Right hindlimb (tissue), 1 donor: ENCODE measurements around the gene EMP1.
A peak's percentile ranks its signal among the peaks of the same experiment; 100 is the strongest.

Experiments
- DNase-seq: peaks from one replicate; pipeline ENCODE4 v3.0.0-alpha.2; 2018

EMP1 gene

DNA sequence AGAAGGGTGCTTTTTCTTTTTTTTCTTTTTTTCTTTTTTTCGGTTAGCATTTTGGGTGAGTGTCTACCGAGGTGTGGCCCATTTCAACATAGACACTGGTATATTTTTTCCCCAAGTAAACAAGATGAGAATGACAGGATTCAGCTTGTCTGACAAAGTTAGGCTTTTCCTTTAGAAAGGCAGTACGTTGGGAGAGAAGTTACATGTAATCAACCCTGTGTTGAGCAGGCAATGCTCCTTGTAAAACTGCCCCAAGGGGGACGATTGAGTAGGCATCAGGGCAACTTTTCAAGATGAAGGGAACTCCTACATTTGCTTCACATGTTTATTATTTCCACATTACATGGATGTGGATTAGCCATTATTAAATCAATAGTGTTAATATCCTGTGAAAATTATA is 1.7 kb downstream of the EMP1 start:
- DNase-seq, result no peak

DNA sequence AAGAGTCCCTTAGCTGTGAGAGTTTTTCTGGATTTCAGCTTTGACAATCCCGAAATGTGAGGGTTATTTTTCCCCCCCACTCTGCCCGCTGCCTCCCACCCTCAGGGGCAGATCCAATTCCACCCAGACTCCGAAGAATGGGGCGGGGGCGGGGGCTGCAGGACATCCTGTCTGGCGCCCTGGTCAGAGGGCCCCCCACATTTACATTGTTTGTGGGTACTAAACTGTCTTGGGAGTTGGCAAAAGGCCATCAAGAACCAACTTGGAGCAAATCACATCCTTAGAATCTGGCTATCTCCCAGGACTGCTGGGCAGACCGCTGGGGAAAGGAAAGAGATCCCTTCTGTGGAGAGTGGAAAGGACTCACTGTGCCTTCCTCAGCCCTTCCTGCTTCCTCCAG is 2.4 kb downstream of the EMP1 start:
- DNase-seq, result peak; percentile 72

DNA sequence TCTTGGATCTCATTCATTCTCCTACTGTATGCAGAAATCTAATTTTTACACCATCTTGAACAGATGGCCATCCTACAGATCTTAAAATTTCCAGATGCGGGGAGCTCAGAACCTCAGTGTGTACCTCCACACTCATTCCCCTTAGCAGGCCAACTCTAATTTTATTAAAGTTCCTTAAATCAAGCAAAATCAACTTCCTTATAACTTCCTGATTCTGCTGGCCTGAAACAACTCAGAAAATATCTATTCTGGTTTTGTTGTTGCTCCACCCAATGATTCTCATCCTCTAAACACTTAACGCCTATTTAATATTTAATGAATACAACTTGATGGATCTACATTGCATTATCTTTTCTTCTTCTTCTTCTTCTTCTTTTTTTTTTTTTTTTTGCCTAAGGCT is 3.1 kb downstream of the EMP1 start:
- DNase-seq, result no peak

DNA sequence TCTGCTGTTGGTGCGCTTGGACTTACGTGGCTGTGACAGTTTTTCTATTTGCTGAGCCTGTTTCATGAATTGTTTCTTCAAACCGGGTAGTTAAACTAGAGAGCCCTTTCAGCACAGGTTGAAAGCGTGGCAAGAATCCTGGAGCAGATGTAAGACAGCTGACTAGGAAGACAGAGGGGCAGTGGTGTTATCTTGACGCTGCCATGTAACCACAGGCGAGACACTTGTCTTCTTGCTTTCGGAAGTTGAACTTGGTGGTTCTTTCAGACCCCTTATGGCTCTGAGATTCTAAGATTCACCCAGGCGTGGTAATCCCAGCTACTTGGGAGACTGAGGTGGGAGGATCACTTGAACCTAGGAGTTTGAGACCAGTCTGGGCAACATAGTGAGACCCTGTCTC is 4.3 kb downstream of the EMP1 start:
- no peak for DNase-seq

DNA sequence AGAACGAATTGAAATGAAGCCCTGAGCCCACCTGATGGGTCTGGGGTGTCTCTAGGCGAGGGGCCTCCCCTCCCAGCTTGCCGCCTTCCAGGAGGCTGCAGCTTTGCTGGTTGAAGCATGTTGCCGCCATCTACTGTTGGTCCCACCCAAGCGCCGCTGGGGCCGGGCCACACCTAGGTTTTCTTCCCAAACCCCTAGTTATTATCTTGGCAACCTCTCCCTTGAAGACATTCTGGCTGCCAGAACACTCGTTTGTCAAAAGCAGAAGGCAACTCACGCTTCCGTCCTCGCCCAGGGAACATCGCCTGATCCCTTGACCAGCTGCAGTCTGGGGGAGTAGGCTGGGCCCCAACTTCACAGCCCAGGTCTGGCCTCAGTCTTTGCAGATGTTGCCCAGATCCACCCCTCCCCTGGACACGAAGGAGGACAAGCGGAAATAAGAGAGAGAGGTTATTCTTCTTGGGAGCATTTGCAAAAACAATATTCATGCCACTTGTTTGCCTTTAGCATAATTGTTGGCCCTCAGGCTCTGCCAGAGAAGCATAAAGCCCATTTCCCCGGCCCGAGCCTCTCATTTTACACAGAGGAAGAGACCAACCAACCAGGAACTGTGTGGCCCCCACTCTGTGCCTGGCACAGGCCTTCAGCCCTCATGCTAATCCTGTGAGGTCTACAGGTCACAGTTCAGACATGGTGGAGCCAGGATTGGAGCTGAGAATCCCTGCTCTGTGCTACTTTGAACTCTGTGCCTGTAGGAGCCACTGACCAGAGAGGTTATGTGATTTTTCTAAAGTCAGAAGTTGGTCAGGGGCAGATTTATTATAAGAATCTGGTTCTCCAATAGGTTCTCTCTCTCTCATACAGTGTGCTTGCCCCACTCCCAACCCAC is 6.8 kb downstream of the EMP1 start:
- DNase-seq, result peak; percentile 80

DNA sequence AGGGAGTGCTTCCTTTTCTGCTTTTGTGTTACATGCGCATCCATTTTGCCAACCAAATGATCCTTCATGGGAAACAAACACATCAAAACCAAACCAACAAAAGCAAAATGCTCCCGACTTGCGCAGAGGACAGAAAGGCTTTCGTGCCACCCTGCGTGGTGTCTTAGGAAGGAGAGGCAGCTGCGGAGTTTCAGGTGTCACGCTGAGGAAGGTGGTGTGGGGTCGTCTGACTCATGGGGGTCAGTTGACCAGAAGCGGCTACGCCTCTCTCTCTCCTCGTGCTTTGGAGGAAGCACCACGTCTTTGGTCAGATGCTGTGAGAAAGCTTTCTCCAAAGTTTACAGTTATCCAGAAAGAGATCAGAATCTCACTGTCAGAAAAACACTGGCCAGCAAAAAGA is 7.9 kb downstream of the EMP1 start:
- DNase-seq, result no peak

DNA sequence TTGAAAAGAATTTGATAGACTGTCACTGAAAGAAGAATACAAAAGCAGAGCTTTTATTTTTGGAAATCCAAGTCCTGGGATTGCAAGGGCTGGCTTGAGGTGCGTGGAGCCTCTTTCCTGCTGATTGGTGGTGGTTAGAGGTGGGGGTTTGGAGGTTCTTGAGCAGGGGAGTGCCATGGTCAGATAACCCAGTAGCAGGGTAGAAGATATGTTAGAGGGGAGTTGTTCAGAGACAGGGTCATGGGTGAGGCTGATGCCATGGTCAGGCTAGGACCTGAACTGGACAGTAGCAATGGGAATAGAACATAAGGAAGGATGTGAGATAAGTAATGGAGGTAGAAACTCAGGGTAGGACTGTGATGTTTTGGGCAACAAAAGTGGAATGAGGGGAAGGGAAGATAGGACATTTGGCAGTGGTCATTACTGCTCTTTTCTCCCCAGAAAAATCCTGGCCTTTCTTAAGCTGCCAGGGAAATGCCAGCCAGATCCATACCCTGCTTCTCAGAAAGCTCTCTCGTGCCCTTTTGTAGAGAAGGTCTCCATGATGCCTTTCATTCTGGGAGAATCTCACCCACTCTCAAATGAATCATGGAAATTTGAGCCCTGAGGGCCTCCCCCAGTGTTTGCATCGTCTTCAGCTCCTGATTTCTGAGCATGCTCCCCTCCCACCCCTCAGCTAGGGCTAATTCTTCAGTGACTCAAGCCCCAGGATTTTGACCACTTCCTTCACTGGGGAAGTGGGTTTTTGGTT is 9.5 kb downstream of the EMP1 start:
- no peak for DNase-seq

DNA sequence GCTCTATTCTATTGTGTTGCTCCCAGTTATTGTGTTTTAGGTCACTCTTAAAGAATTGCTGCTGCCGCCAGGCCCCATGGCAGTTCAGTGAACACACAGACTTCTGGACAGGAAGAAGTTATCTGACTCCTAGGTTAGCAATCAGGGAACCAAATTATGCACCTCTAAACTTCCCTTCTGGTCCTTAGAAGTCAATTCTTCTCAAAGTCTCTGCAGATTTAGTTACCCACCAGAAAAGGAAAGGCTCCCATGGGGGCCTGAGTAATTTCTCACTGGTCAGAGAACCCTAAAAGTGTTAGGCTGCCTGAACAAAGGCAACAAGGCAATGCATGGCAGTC is 10.0 kb downstream of the EMP1 start:
- DNase-seq, result no peak

DNA sequence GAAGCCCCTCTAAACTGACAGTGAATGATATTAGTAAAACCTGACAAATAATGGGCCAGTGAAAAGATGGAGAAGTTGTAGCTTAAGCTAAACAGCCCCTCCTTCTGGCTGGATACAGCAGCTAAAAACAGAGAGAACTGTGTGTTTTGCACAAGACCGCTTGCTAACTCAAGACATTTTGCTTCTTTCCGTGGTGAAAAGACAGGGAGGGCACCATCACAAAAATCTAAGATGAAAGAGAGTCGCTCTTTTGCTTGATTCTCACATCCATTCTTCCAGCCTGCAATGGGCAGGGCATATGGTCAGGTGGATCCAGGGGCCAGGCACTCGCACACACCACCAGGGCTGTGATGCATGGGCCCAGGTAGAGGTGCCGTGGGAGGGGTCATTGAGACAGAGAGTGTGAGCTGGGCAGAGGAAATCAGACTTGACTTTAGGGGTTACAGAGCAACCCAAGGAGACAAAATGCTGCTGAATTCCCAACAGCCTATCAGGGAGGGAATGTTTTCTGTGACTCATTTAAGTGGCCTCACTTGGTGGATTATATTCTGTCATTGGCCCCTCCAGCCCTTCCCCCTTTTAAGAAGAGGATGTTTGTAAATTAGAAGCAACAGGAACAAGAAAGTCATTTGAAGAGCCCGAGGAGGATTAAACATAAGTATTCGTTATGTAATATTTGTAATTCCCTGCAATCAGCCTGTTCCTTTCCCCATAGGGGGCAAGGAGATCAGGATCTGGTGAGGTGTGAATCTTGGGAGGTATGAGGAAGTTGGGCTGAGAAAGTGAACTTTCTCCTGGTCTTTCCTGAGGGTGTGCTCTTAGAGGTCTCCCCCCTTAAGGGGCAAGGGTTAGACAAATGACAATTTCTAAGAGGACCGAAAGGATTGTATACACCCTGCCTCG is 12.3 kb downstream of the EMP1 start:
- DNase-seq, result no peak

DNA sequence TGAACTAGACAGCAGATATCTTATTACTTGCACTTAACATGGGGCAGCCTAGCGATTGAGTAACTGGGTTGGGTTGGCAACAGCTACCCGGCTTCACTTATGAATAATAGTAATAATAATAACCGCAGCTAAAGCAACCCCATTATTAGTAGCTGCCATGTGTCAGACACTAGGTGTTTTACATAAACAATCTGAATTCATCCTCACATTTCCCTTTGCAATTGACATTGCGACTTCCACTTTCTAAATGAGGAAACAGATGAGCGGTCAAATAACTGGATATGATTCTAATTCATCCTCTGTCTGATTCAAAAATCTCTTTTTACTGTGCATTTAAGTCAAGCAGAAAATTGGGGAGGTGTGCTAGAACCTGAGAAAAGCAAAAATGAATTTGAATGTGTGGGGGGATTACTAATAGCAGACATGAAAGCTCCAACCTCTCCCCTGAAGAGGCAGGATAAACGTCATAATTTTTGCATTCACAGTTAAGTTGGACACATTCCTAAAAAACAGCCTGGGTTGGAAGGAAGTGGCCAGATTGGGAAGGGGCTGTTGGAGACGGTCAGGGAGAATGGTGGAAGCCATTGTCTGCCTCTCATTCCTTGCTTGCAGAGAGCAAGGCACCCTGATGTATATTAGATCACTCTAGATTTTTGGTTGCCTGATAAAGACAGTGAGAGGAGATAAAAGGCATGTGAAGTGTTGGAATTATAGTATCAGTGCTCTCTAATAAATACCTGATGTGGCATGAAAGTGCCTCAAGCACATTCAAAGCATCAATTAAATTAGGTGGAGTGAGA is 13.1 kb downstream of the EMP1 start:
- DNase-seq, result no peak

DNA sequence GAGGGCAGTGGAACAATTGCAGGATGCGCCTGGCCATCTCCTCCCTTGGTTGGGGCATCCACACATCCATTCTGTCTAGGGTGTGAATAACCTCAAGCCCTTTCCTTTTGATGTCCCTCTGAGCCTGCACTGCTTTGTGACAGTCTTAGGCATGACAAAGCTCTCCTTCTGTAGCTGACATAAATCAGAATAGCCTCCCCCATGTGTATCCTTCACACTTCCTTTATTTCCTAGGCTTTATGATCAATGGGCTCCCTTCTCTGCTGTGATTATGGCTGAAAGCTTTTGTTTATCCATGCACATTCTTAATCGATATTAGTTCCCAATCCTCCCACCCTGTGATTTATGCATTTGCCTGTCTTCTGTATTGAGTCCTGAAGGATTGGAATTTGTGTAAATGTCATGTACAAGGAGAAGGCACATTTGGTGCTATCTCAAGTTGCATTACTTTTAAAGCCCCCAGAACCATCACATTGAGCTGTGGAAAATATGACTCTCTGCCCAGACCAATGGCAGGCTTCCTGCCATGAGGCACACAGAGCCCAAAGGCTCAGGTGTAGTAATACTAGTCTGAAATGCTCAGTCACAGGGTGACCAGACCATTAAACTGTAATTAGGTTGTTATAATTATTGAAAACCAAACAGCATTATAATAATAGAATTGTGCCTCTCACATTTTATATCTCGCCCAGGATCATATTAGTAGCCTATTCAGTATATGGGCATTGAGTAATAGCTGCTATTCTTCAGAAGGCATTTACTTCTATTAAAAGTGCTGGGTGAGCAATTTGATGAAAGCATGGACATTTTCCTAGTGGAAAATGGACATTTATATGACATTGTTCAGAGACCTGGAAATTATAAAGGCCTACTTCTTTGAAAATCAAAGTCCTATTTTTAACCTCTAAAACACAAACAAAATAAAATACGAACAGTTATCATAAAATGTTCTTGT is 14.0 kb downstream of the EMP1 start:
- DNase-seq, result no peak

DNA sequence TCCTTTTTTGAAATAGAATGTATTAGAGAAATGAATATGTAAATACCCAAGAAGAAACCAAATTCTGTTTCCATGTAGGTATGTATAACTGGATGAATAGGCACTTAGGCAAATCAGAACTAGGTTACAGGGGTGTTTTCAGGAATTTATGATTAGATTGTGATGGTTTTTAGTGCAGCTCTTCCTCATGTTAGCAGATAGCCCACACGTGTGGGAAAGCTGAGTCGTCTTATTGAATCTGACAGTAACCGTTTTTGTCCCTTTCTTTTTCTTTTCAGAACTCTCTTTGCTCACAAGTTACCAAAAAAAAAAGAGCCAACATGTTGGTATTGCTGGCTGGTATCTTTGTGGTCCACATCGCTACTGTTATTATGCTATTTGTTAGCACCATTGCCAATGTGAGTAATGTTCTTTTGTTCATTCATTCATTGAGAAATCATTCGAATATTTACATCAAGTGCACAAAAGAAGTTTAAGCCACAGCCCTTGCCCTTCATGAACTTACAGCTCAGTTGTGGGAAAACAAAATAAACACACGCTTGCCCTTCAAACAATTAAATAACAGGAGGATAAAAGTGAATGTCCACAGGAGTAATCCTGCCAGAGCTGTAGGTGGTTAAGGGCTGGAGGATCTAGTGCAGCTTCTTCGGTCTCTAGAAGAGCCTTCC is 14.8 kb downstream of the EMP1 start:
- no peak for DNase-seq

DNA sequence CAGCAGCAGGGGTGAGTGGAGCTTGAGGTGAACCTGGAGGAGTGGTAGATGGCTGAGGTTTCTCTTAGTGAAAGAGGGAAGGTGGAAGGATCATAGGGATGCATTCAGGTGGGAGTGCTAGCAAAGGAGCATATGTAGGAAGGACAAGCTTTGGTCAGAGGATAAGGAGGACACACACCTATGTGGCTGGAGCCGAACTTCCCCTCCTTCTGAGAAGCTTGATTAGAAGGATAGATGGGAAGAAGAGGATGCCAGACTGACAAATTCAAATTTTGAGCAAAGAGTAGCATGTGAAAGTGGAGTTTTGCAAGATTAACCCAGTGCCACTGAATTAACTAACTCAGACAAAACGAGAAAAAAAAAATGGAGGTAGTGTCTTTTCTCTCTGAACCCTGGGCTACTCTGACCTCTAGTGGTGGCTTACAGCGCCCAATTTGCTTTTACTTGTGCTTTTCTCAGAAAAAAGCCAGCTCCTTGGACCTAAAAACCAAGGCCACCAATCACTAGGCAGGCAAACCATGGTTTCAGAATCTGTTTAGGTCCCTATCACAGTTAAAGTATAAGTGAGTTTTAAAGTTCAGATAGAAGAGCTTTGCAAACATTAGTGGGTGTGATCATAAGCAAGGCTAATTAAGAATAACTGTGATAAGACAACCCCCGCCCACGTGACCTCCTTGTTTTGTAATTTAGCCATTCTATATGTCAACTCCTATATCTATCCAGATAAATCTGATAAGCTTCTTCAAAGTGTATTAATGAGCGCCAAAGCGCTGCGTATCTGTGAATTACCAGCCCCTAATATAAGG is 15.5 kb downstream of the EMP1 start:
- peak; percentile 76 for DNase-seq

DNA sequence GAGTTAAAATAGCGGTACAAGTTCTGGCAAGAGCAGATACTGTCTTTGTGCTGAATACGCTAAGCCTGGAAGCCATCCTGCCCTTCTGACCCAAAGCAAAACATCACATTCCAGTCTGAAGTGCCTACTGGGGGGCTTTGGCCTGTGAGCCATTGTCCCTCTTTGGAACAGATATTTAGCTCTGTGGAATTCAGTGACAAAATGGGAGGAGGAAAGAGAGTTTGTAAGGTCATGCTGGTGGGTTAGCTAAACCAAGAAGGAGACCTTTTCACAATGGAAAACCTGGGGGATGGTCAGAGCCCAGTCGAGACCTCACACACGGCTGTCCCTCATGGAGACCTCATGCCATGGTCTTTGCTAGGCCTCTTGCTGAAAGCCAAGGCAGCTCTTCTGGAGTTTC is 18.5 kb downstream of the EMP1 start:
- DNase-seq, result no peak

DNA sequence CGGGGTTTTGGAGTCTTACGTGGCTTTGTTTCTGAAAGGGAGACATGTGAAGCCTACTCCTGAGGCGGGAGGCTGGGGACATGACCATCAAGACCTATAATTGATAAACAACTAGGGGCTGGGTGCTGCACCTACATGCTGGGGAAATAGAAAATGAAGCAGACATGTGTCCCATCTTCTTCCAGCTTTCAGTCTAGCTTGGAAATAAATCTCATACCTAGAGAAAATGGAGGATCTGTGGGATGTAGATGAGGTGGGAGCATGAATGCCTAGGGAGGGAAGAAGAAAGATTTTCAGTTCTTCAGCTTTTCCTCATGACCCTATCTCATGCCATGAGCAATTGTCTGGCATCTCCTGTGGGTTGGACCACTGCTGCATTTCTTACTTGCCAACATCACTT is 22.1 kb downstream of the EMP1 start:
- no peak for DNase-seq

DNA sequence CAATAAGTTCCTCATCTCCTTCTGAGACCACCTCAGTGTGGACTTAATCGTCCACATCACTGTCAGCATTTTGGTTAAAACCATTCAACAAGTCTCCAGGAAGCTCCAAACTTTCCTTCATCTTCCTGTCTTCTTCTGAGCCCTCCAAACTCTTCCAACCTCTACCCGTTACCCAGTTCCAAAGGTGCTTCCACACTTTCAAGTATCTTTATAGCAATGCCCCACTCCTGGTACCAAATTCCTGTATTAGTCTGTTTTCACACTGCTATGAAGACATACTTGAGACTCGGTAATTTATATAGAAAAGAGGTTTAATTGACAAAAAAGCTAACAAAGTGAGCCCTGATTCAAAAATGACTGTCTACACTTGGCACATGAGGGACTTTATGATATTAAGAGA is 22.8 kb downstream of the EMP1 start:
- DNase-seq, result no peak

DNA sequence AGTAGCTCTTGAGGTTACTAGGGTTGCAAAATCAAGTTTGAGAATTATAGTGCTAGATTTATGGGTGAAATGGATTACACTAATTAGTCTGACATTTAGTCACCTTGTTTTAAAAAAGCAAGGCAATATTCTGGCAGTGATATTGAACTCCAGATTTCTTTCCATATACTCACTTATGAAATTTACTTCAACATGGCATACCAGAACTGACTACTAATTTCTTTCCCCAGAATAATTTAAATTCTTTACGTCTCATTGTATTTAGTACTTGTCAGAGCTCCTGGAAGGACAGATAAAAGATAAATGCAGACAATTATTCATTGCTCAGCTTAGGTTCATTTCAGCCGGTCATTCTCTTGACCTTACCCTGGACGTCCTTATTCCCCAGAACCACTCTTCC is 24.3 kb downstream of the EMP1 start:
- no peak for DNase-seq

DNA sequence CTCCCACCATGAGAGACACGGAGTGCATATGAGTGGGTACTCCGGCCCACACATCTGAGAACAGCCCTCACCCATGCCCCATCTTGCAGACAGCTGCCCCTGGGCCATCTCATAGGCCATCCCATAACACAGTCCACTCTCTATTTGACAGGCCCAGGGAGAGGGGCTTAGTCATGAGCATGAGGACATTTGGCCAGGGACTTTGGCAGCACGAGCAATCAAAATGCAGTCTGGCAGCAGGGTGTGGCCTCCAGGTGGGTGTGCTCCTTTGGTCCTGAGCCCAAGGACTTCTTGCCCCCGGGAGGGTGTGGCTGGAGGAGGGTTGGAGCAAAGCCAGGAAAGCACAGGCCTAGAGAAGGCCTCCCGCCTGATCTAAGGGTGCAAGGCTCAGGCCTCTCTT is 25.6 kb downstream of the EMP1 start:
- no peak for DNase-seq

DNA sequence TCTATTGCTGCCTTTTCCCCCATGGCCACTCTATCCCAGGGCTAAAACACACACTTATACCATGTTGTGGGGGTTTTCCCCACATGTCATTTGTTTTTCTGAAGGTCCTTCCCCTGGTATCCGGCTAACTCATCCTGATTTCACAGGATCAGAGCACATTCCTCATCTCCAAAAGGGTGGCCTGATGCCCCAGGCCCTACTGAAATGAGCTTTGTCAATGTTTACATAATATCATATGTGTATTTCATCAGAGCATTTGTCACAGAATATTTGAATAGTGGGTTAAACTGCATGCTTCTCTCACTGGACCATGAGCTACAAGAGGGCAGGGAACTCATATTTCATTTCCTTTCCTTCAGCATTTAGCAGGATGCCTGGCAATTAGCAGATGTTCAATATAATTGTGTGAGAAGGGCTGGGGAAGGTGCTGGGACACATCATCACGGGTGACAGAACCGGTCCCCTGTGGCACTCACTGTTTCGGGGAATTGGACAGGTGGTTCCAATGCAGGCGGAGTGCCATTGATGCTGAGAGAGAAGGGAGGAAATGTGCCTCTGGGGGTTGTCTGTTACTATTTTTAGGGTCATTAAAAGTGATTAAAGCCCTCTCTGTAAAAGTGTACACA is 26.8 kb downstream of the EMP1 start:
- DNase-seq, result no peak
